GM23248 (cell line): ENCODE measurements around the gene DNAI2. TPM values are rescaled to one million over a fixed set of nuclear protein-coding genes. Genes with fewer than 3 reads are reported as not detected.

ENCODE experiments used
- DNase-seq: peaks from one replicate; pipeline ENCODE4 v3.0.0-alpha.2; 2015
- H2AFZ ChIP-seq: fragments of 200-600 bp; sonication (generic); 2 replicates; pipeline ENCODE4 v1.6.1; 2016; ENCODE audit warnings: antibody characterized with exemption
- H3F3A ChIP-seq: fragments of 200-600 bp; sonication (generic); 2 replicates; pipeline ENCODE4 v1.6.1; 2016; ENCODE audit warnings: mild to moderate bottlenecking, antibody characterized with exemption, mixed run types; ENCODE audit not compliant: insufficient read depth
- H3K27ac ChIP-seq: fragments of 200-600 bp; sonication (generic); 2 replicates; pipeline ENCODE4 v1.5.1; 2016; ENCODE audit warnings: mild to moderate bottlenecking
- H3K27me3 ChIP-seq: fragments of 200-600 bp; sonication (generic); replicated peaks from 2 replicates; pipeline ENCODE4 v1.6.1; 2016; ENCODE audit warnings: mild to moderate bottlenecking; ENCODE audit not compliant: insufficient read depth
- H3K36me3 ChIP-seq: fragments of 200-600 bp; sonication (generic); 2 replicates; pipeline ENCODE4 v1.6.1; 2016; ENCODE audit warnings: low read depth, mild to moderate bottlenecking
- H3K4me1 ChIP-seq: fragments of 200-600 bp; sonication (generic); 2 replicates; pipeline ENCODE4 v1.6.1; 2016; ENCODE audit warnings: mild to moderate bottlenecking; ENCODE audit not compliant: insufficient read depth
- H3K4me2 ChIP-seq: fragments of 200-600 bp; sonication (generic); one replicate; pipeline ENCODE4 v1.6.1; 2016; ENCODE audit warnings: mild to moderate bottlenecking; ENCODE audit not compliant: unreplicated experiment
- H3K4me3 ChIP-seq: fragments of 200-600 bp; sonication (generic); 2 replicates; pipeline ENCODE4 v1.5.1; 2016; ENCODE audit warnings: mild to moderate bottlenecking
- H3K79me2 ChIP-seq: fragments of 200-600 bp; sonication (generic); 2 replicates; pipeline ENCODE4 v1.6.1; 2016; ENCODE audit warnings: mild to moderate bottlenecking; ENCODE audit not compliant: insufficient read depth
- H3K9ac ChIP-seq: fragments of 200-600 bp; sonication (generic); 2 replicates; pipeline ENCODE4 v1.6.1; 2016; ENCODE audit warnings: mild to moderate bottlenecking
- H3K9me2 ChIP-seq: fragments of 200-600 bp; sonication (generic); 2 replicates; pipeline ENCODE4 v1.6.1; 2016; ENCODE audit warnings: mixed run types, mild to moderate bottlenecking, moderate library complexity; ENCODE audit not compliant: insufficient read depth
- H3K9me3 ChIP-seq: fragments of 200-600 bp; sonication (generic); one replicate; pipeline ENCODE4 v1.6.1; 2017; ENCODE audit warnings: low read depth
- H4K20me1 ChIP-seq: fragments of 200-600 bp; sonication (generic); 2 replicates; pipeline ENCODE4 v1.6.0; 2016; ENCODE audit not compliant: insufficient read depth
- EZH2 ChIP-seq: fragments of 200-600 bp; sonication (generic); IDR thresholded peaks from 2 replicates; pipeline ENCODE4 v1.6.1; 2018; ENCODE audit warnings: antibody characterized with exemption, mild to moderate bottlenecking; ENCODE audit not compliant: insufficient read depth, poor library complexity, severe bottlenecking
- EZH2phosphoT487 ChIP-seq: fragments of 200-600 bp; sonication (generic); IDR thresholded peaks from 2 replicates; pipeline ENCODE4 v1.6.1; 2018; ENCODE audit warnings: antibody characterized with exemption, moderate library complexity, mild to moderate bottlenecking, low read depth; ENCODE audit not compliant: insufficient read depth
- WGBS, 2 experiments: methylation state at CpG; one replicate each; pipeline ENCODE4 v1.1.6; 2015 to 2017; ENCODE audit warnings: low lambda C conversion rate in 2 of 2, low coverage in 1 of 2; ENCODE audit errors: missing lambda C conversion rate in 2 of 2; 5-methylcytosine and 5-hydroxymethylcytosine counted together
- in situ Hi-C: fragments of 300-500 bp; cut with MboI; formaldehyde crosslinking; loops from 2 replicates; pipeline ENCODE4 v1.15.0; 2020
- polyA plus RNA-seq: library from polyadenylated mRNA; unstranded; fragments of >200 nt; fragmentation: Nextera tagmentation; extraction: Ambion mirVana; gene quantifications from 2 replicates; pipeline ENCODE4 v1.2.1, GENCODE V29; 2016
- total RNA-seq: library from RNA; depleted of rRNA; stranded (reverse); fragments of >200 nt; shearing (Covaris generic); gene quantifications from 2 replicates; pipeline ENCODE4 v1.2.3, GENCODE V29; 2014

The DNAI2 gene
- total and polyA plus RNA-seq, 2 experiments from 2014 or later, result not detected

DNA sequence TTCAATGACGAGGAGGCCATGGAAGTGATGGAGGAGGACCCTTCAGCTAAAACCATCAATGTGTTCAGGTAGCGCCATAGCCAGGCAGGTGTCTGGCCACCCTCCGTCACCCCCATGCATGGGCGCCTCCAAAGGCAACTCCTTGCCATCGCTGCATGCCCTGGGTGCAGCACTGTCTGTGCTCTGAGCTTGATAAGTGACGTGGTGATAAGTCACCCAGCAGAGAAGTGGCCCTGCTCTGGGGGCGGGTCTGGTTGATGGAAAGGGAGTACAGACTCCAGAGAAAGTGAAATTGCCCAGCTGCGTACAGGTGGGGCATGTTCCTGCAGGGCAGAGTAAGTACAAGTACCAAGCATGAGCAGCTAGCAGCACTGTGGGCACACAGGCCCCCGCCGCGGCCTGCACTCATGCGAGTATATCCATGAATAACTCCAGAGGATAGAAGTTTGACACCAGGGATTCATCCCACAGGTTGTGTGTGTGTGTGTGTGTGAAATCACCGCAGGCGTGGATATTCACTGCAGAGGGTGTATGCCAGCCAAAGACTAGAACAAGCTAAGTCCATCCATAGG is 13.1 kb downstream of the DNAI2 start:
- H4K20me1 ChIP-seq, result no peaks in the 10 kb centered on the region

DNA sequence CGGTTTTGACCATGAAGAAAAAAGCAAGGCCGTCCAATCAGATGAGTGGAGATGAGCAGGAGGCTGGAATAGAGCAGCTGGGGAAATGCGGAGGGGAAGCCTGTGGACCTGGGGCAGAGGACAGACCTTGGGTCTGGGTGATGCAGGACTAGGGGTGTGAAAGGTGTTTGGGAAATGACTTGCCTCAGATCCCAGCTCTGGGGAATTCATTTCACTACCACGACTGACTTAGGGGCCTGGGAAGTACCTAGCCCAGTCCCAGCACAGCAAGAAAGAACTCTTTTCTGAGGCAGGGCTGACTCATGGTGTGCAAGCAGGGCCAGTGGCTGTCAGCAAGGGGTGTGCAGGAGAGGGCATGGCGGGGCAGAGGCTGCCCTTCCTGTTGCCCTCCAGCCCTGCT is 14.8 kb downstream of the DNAI2 start:
- no peak overlapping the region for H3K4me2 ChIP-seq
- TF ChIP-seq EZH2 (no peak), EZH2phosphoT487 (no peak)
- no peaks in the 10 kb centered on the region for H3K27me3 ChIP-seq
- no peaks in the 10 kb centered on the region for H3K79me2 ChIP-seq
- H3K9ac ChIP-seq, result no peak overlapping the region
- in situ Hi-C loops, result no loop called here
- no peaks in the 10 kb centered on the region for H3F3A ChIP-seq
- no peaks in the 10 kb centered on the region for H3K36me3 ChIP-seq
- no peak overlapping the region for H3K4me3 ChIP-seq
- H4K20me1 ChIP-seq, result no peaks in the 10 kb centered on the region
- no peak overlapping the region for H3K27ac ChIP-seq
- H3K9me3 ChIP-seq, result no peaks in the 10 kb centered on the region
- DNase-seq, result peak; percentile 16
- 36 to 41% methylated on average over 5 of the region's 5 CpGs for WGBS, 2 experiments
- no peaks in the 10 kb centered on the region for H3K9me2 ChIP-seq
- no peak overlapping the region for H2AFZ ChIP-seq
- H3K4me1 ChIP-seq, result no peaks in the 10 kb centered on the region

More for the DNA sequence above, 13.1 kb downstream of the DNAI2 start:
- no peaks in the 10 kb centered on the region for H3K36me3 ChIP-seq
- H3K4me3 ChIP-seq, result no peak overlapping the region
- no peaks in the 10 kb centered on the region for H3K79me2 ChIP-seq
- H3K4me2 ChIP-seq, result no peak overlapping the region
- H2AFZ ChIP-seq, result no peak overlapping the region
- DNase-seq, result no peak
- TF ChIP-seq EZH2 (no peak), EZH2phosphoT487 (no peak)
- no peak overlapping the region for H3K27ac ChIP-seq
- H3F3A ChIP-seq, result no peaks in the 10 kb centered on the region
- no peaks in the 10 kb centered on the region for H3K27me3 ChIP-seq
- H3K4me1 ChIP-seq, result no peaks in the 10 kb centered on the region
- H3K9me2 ChIP-seq, result no peaks in the 10 kb centered on the region
- WGBS, 2 experiments, result 63 to 66% methylated on average over 14 of the region's 14 CpGs
- in situ Hi-C loops, result no loop called here
- H3K9ac ChIP-seq, result no peak overlapping the region
- H3K9me3 ChIP-seq, result no peaks in the 10 kb centered on the region

- in situ Hi-C loops, result no loop called here
Measured at GRCh38 chr17:74289688-74290087, 15.7 kb downstream of the DNAI2 start.

GRCh38 chr17:74290340-74290739 is 16.3 kb downstream of the DNAI2 start:
- no peak overlapping the region for H3K4me3 ChIP-seq
- no peak overlapping the region for H3K9ac ChIP-seq
- no peaks in the 10 kb centered on the region for H3K9me3 ChIP-seq
- H4K20me1 ChIP-seq, result no peaks in the 10 kb centered on the region
- in situ Hi-C loops, result no loop called here
- no peaks in the 10 kb centered on the region; the same call in 1 of the 2 replicates for H3K27me3 ChIP-seq
- no peaks in the 10 kb centered on the region for H3K4me1 ChIP-seq
- no peaks in the 10 kb centered on the region for H3K9me2 ChIP-seq
- H3F3A ChIP-seq, result no peaks in the 10 kb centered on the region
- no peak overlapping the region for H3K4me2 ChIP-seq
- H3K36me3 ChIP-seq, result no peaks in the 10 kb centered on the region
- WGBS, 2 experiments, result 62 to 71% methylated on average over 11 of the region's 11 CpGs
- no peak for DNase-seq
- no peak for TF ChIP-seq EZH2phosphoT487
- no peak for TF ChIP-seq EZH2
- H3K79me2 ChIP-seq, result no peaks in the 10 kb centered on the region
- no peak overlapping the region for H3K27ac ChIP-seq
- H2AFZ ChIP-seq, result no peak overlapping the region

More at GRCh38 chr17:74289688-74290087, 15.7 kb downstream of the DNAI2 start:
- H3K4me3 ChIP-seq, result no peak overlapping the region
- no peak overlapping the region for H2AFZ ChIP-seq
- H3F3A ChIP-seq, result no peaks in the 10 kb centered on the region
- no peaks in the 10 kb centered on the region for H4K20me1 ChIP-seq
- no peaks in the 10 kb centered on the region for H3K9me2 ChIP-seq
- no peak overlapping the region for H3K4me2 ChIP-seq
- no peaks in the 10 kb centered on the region for H3K27me3 ChIP-seq
- no peak for DNase-seq
- 73 to 89% methylated on average over 9 to 11 of the region's 11 CpGs for WGBS, 2 experiments
- H3K9me3 ChIP-seq, result no peaks in the 10 kb centered on the region
- H3K9ac ChIP-seq, result no peak overlapping the region
- no peaks in the 10 kb centered on the region for H3K4me1 ChIP-seq
- H3K79me2 ChIP-seq, result no peaks in the 10 kb centered on the region
- no peak overlapping the region for H3K27ac ChIP-seq
- TF ChIP-seq EZH2 (no peak), EZH2phosphoT487 (no peak)
- no peaks in the 10 kb centered on the region for H3K36me3 ChIP-seq
